GM12801 (cell line): ENCODE results near the gene FOXJ3.

ENCODE experiments used
- TF ChIP-seq, protein P1 (sequence below): IDR thresholded peaks from one replicate; pipeline ENCODE4 v1.5.1; 2011; ENCODE audit warnings: control low read depth; ENCODE audit not compliant: insufficient read length; ENCODE audit errors: extremely low read depth

The FOXJ3 gene

GRCh38 chr1:42369471-42369870 is 34.4 kb upstream of the FOXJ3 start:
- TF ChIP-seq, protein P1, sequence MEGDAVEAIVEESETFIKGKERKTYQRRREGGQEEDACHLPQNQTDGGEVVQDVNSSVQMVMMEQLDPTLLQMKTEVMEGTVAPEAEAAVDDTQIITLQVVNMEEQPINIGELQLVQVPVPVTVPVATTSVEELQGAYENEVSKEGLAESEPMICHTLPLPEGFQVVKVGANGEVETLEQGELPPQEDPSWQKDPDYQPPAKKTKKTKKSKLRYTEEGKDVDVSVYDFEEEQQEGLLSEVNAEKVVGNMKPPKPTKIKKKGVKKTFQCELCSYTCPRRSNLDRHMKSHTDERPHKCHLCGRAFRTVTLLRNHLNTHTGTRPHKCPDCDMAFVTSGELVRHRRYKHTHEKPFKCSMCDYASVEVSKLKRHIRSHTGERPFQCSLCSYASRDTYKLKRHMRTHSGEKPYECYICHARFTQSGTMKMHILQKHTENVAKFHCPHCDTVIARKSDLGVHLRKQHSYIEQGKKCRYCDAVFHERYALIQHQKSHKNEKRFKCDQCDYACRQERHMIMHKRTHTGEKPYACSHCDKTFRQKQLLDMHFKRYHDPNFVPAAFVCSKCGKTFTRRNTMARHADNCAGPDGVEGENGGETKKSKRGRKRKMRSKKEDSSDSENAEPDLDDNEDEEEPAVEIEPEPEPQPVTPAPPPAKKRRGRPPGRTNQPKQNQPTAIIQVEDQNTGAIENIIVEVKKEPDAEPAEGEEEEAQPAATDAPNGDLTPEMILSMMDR = no peak

DNA sequence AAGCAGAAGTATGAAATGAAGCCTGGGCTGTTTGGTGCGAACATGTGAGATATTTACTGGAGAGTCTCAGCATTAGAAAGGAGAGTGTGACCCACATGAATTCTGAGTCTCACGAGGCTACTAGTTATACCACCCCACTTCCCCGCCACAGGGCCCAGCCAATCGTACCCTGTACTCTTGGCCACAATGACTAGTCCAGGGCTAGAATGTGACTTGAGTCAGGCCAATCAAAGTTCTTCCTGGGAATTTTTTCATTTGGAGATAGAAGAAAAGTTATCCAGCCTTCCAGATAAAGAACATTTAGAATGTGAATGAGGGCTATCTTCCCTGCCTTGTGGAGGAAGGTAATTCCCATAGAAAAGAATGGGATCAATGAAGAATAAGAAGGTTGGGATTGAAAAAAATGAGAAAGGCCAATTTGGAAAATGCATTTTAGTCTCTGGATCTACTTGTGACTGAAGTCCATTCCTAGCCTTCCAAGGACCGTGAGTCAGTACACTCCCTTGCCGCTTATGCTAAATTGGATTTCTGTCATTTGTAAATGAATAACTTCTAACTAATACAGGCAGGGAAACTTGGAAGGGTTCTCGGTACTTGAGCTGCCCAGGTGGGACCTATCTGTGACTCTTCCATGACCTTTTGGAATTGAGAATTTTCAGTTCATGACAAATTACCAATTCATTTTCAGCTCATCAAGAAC is 33.2 kb upstream of the FOXJ3 start:
- TF ChIP-seq, protein P1 = no peak

- TF ChIP-seq, protein P1 = no peak
Observed at GRCh38 chr1:42365118-42365517, 30.1 kb upstream of the FOXJ3 start.

DNA sequence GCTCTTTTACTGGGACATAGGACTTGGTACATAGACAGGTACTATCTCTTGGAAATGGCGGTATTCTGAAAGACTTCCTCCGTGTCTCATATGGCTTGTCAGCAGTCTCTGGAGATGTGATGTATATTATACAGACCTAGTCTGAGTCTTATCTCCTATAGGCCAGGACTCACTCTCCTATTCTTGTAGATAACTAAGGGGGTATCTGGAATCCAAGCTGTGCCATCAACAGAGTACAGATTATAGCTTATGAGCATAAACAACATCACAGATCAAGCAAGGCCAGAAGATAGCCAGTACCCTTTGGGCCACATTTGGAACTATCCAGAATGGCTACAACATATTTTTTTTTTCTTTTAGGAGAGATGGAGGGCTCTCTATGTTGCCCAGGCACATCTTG is 29.5 kb upstream of the FOXJ3 start:
- TF ChIP-seq, protein P1 = no peak

DNA sequence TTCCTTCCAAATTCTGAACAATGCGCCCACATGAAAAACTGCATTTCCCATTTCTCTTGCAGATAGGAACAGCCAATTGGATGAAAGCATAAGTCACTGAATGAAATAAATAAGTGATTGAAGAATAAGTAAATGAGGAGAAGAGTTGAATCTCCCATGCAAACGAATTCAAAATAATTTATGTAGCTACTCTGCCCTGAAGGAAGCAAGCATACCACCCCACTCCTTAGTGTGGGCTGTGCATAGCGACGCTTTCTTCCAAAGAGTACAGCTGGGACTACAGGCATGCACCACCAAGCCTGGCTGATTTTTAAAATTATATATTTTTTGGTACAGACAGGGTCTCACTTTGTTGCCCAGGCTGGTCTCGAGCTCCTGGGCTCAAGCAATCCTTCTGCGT is 29.1 kb upstream of the FOXJ3 start:
- TF ChIP-seq, protein P1 = no peak

DNA sequence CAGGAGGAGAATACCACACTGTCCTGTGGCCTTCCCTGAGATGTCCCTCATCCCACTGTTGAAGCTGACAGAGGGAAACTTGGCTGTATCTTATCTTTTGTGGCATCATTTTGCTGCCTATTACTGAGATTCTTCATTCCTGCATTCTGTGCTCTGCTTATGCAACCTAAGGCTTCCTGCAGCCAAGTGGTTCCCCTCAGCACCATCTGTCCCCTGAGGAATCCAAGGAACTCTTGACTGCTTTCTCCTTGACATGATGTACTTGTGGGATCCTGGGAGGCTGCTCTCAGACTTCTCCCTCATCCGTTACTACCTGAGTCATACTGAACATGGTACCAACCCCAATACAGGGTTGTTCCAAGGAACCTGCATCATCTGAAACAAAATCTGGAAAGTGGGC is 24.4 kb upstream of the FOXJ3 start:
- TF ChIP-seq, protein P1 = no peak

DNA sequence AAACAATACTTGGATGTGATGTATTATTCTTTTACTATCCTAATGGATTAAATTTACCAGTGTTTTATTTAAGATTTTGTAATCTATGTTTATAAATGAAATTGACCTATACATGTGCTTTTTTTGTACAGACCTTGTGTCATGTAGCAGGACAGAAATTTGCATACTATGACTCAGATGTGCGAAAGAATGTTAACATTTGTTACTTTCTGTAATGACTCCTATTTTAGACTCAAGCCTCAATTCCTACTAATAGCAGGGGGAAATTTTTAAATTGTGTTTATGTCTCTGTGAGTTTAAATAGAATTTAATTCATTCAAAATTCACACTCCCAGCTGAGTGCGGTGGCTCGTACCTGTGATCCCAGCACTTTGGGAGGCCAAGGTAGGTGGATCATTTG is 23.8 kb upstream of the FOXJ3 start:
- TF ChIP-seq, protein P1 = no peak
